HCT116 (cell line): ENCODE data around the gene UBAC2.
"Not testable (repeated sequence)": the region's sequence is repeated elsewhere in the genome, so short reads cannot be mapped to it uniquely, and the experiment has no call there.

ENCODE experiments used
- EGR1 ChIP-seq: IDR thresholded peaks from 2 replicates; pipeline ENCODE4 v1.6.1; 2012; ENCODE audit warnings: low read depth
- EZH2 ChIP-seq: fragments of 200-600 bp; sonication (generic); IDR thresholded peaks from 2 replicates; pipeline ENCODE4 v1.6.1; 2017; ENCODE audit warnings: antibody characterized with exemption, mixed run types
- POLR2A ChIP-seq: IDR thresholded peaks from 2 replicates; pipeline ENCODE4 v1.7.0; 2011; ENCODE audit warnings: borderline replicate concordance; ENCODE audit not compliant: insufficient read depth, insufficient read length; ENCODE audit errors: extremely low read depth
- POLR2AphosphoS5 ChIP-seq: IDR thresholded peaks from 2 replicates; pipeline ENCODE4 v1.6.1; 2011; ENCODE audit warnings: mild to moderate bottlenecking, low read depth, low read length, moderate library complexity
- YY1 ChIP-seq: IDR thresholded peaks from 2 replicates; pipeline ENCODE4 v1.6.1; 2011; ENCODE audit warnings: low read length, low read depth, moderate library complexity, mild to moderate bottlenecking; ENCODE audit not compliant: insufficient replicate concordance; ENCODE audit errors: extremely low read depth
- TF ChIP-seq, protein P1 (sequence below), 3 experiments: fragments of 200-600 bp in 1 of 3; sonication (generic) in 1 of 3; IDR thresholded peaks in 2 of 3; conservative IDR thresholded peaks in 1 of 3; 2 replicates each; pipeline ENCODE4 v1.5.1; 2012 to 2017; ENCODE audit warnings: low read depth in 2 of 3, low read length in 2 of 3, antibody characterized with exemption in 1 of 3, borderline replicate concordance in 1 of 3, control low read depth in 1 of 3, mild to moderate bottlenecking in 1 of 3, mixed read lengths in 1 of 3, mixed run types in 1 of 3, moderate library complexity in 1 of 3; ENCODE audit not compliant: insufficient read depth in 1 of 3
- TF ChIP-seq, protein P2 (sequence below): IDR thresholded peaks from 2 replicates; pipeline ENCODE4 v1.6.1; 2012; ENCODE audit warnings: low read depth

DNA sequence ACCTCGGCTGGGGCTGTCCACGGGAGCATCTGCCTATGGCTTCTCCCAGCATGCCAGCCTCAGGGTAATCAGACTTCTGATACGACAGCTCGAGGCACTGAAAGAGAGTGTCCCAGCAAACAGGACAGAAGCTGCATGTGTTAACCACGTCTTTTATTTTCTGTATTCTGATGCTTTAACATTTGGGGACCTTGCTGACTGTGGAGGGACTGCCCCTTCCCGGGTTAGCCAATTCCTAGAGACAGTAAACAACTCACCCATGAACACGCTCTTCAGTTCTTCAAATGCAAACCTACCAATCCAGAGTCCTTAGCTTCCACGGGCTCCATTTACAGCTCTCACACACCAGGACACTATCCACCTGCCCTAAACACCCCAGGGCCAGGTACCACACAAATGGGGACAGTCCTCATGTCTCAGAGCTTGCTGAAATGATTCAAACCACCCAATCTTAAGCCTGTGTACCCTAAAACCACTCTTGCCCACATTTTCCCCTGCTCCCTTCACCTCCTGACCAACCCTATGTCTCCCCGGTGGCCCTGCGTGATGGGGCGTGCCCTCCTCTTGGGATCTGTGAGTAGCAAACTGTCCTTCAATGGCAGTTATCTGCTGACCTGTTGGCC, 208.9 kb downstream of the UBAC2 start:
- TF ChIP-seq POLR2A, EZH2, POLR2AphosphoS5, YY1, EGR1: not testable (repeated sequence)
- TF ChIP-seq, protein P1, sequence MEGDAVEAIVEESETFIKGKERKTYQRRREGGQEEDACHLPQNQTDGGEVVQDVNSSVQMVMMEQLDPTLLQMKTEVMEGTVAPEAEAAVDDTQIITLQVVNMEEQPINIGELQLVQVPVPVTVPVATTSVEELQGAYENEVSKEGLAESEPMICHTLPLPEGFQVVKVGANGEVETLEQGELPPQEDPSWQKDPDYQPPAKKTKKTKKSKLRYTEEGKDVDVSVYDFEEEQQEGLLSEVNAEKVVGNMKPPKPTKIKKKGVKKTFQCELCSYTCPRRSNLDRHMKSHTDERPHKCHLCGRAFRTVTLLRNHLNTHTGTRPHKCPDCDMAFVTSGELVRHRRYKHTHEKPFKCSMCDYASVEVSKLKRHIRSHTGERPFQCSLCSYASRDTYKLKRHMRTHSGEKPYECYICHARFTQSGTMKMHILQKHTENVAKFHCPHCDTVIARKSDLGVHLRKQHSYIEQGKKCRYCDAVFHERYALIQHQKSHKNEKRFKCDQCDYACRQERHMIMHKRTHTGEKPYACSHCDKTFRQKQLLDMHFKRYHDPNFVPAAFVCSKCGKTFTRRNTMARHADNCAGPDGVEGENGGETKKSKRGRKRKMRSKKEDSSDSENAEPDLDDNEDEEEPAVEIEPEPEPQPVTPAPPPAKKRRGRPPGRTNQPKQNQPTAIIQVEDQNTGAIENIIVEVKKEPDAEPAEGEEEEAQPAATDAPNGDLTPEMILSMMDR (IDR thresholded peaks at IDR 0.05 in 2 of 3, conservative IDR thresholded peaks at IDR 0.05 in 1 of 3; ENCODE audit: borderline replicate concordance in 1 of 3, insufficient read depth in 1 of 3, low read depth in 2 of 3, low read length in 2 of 3) = not testable (repeated sequence)
- TF ChIP-seq, protein P2, sequence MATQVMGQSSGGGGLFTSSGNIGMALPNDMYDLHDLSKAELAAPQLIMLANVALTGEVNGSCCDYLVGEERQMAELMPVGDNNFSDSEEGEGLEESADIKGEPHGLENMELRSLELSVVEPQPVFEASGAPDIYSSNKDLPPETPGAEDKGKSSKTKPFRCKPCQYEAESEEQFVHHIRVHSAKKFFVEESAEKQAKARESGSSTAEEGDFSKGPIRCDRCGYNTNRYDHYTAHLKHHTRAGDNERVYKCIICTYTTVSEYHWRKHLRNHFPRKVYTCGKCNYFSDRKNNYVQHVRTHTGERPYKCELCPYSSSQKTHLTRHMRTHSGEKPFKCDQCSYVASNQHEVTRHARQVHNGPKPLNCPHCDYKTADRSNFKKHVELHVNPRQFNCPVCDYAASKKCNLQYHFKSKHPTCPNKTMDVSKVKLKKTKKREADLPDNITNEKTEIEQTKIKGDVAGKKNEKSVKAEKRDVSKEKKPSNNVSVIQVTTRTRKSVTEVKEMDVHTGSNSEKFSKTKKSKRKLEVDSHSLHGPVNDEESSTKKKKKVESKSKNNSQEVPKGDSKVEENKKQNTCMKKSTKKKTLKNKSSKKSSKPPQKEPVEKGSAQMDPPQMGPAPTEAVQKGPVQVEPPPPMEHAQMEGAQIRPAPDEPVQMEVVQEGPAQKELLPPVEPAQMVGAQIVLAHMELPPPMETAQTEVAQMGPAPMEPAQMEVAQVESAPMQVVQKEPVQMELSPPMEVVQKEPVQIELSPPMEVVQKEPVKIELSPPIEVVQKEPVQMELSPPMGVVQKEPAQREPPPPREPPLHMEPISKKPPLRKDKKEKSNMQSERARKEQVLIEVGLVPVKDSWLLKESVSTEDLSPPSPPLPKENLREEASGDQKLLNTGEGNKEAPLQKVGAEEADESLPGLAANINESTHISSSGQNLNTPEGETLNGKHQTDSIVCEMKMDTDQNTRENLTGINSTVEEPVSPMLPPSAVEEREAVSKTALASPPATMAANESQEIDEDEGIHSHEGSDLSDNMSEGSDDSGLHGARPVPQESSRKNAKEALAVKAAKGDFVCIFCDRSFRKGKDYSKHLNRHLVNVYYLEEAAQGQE = not testable (repeated sequence)
